Erythroblast (primary cell): ENCODE data around the gene STK36.

Experiments
- GATA1 ChIP-seq: IDR thresholded peaks from 2 replicates; pipeline ENCODE4 v1.6.1; 2011; ENCODE audit warnings: low read depth, mild to moderate bottlenecking, control low read depth, low read length, moderate library complexity
- POLR2A ChIP-seq: IDR thresholded peaks from 2 replicates; pipeline ENCODE4 v1.6.1; 2011; ENCODE audit warnings: mild to moderate bottlenecking, low read length

GRCh38 chr2:218716070-218716469 lies 44.2 kb downstream of the STK36 start:
- TF ChIP-seq POLR2A: no peak
- TF ChIP-seq GATA1: no peak
